Measurements from ENCODE around the gene KCND2.

KCND2 gene

DNA sequence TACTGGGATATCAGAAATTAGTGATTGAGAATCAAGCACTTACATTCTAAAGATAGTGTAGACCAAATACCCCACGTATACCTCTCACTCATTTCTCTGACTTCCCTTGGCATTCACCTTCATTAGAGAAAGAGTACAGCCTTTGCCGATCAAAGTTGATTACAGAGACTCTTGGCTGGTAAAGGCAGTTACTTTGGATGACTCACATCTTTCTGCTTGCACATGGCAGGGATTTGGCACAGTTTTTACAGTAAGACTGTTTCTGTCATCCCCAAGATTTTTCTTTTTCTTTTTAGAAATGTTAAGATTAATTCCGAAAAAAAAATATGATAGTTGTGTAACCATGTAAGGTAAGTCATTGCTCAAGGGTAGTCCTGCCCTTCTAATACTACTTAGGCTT, 442.0 kb downstream of the KCND2 start:
- no peak for DNase-seq

DNA sequence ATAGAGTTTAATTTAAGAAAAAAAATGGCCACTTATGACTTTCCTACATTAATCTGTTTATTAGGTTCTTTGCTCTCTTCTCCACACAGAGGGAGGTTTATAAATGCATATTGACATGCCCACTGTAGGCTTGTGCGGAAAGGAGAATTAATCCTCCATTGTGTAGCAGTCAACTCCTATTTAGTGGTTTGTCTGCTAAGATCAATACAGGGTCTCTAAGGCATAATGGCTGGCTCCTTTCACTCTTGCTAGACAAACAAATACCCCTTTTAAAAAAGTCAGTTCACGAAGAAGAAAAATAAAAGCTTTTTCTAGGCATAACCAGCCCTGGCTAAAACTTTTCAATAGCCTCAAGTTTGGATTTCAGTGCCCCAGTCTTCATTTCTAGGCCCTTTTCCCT, 443.3 kb downstream of the KCND2 start:
- DNase-seq, result no peak

DNA sequence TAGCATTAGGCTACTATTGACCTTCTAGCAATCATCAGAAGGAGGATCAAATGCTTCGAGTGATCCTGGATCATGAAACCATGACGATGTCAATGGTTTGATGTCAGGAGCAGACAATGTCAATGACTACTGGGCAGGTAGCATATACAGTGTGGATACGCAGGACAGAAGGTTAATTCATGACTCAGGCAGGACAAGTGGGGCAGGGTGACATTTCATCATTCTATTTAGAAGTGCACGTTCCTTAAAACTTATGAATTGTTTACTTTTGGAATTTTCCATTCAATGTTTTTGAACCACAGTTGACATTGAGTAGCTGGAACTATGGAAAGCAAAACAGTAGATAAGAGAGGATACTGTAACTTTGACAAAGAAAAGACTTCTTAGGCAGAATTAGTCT, 444.2 kb downstream of the KCND2 start:
- DNase-seq, result no peak

DNA sequence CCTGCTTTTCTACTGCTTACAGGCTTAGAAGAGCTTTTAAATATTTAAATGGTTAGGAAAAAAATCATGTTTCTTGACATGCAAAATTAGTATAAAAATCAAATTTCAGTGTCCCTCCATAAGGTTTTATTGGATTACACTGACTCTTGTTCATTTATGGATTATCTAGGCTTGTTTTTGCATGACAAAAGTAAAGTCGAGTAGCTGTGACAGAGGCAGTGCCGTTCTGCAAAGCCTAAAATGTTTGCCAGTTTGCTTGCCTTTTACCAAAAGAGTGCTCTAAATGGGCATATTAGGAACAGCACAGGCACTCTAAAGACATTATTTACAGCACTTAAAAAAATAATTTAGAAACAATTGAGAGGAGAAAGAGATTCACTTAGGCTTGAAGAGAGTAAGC, 445.4 kb downstream of the KCND2 start:
- no peak for DNase-seq

DNA sequence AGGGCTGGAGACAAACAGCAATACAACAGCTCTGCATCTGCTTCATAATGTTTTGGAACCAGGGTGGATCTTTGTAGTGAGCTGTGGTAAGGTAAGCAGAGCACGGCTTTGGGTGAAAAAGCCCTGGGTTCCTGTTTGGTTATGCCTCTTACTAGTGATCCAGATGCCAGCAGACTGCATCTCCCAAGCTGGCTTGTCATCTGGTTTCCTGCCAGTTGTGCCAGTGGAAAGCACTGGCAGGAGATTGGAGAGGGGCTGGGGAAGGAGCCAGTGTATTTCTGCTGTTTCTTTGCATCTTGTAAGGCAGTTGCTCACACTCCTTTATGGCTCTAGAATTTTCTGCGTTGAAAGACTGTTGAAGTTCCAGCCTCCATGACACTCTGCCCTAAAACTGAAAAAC, 447.3 kb downstream of the KCND2 start:
- DNase-seq, result no peak

DNA sequence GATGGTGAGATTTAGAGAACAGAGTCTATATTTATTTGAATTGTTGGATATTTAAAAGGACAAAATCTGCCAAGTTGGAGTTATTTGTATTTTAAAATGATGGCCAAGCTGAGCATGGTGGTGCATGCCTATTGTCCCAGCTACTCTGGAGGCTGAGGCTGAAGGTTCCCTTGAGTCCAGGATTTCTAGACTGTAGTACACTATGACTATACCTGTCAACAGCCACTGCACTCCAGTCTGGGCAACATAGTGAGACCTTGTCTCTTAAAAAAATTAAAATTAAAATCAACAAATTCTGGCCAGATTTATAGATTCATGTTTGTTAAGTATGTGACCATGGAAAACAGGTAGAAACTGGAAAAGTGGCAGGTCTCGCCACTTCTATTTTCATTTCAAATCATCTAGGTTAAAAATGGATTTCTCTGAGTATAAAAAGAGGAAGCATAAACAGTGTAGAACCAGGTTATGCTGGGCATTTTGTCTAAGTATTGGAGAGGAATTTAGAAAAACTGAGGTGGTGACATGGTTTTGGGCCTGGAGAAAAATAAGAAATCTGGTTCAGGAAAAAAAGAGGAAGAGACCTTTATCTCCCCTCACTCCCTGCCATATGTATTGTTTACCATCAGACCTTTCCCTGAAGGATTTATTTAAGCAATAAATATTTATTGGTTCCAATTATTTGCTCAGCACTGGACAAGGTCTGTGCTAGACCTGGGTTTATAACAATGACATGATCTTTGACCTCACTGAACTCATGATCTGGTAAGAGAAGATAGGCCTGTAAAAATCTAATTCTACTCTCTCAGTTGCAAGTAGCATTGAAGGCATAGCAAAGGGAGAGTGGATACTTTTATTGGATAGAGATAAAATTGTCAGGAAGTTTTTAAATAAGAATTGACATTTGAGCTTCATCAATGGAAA, 450.8 kb downstream of the KCND2 start:
- no peak for DNase-seq

DNA sequence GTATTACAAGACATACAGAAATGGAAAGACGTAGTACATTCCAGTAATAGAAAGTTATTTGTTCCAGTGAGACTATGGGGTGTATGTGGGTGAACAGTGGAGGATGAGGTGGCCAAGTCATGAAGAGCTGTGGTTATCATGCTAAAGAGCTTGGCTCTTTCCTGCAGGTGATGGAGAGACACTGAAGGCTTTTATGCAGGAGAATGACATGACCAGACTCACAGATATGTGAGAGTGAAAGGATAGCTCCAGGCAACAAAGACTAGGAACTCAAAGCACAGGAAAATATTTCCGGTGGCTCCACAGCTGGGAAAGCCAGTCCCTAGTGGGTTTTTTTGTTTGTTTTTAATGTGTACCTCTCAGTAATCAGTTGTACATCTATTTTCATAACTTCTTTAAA, 451.5 kb downstream of the KCND2 start:
- DNase-seq, result no peak

DNA sequence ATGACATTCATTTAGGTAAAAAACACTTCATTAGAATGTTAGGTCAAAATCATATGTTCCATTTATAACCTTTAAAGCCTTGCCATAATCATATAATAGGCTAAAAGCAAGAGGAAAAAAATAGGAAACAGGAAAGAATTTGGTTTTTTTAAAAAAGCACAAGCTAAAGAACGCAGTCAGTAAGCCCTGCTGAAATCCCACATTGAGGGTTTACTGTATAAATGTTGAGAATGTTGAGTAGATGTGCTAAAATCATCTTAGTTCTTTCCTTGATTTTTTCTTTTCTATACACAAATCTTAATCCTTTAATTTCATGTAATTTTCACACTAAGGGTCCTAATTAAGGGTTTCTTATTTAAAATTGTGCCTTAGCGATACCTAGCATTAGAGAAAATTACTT, 452.0 kb downstream of the KCND2 start:
- DNase-seq, result no peak

DNA sequence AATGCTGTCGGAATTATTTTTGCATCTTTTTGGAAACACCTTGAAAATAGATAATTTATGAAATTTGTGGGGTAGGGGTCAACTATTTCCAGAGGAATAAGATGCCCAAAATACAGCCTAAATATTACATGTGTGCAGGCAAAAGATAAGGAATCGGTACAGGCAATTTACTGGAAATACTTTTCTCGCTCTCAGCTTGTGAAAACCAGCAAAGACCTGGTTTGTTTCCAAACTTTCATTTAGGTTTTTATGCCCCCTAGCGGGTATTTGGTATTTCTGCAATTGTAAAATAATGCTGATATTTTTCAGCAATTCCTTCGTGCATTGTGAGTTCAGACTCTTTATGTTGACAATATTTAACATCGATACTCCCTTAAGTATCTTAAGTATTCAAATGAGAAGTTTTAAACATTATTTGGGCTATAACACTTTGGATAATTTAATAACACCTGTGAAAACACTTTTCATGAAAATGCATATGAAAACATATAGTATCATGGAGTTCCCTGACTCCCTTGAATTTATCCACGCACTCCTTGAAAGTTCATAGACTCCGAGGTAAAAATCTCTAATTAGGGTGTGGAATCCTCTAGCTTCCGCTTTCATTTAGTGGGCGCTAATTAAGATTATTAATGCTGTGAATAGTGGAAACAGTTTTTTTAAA, 452.5 kb downstream of the KCND2 start:
- no peak for DNase-seq

DNA sequence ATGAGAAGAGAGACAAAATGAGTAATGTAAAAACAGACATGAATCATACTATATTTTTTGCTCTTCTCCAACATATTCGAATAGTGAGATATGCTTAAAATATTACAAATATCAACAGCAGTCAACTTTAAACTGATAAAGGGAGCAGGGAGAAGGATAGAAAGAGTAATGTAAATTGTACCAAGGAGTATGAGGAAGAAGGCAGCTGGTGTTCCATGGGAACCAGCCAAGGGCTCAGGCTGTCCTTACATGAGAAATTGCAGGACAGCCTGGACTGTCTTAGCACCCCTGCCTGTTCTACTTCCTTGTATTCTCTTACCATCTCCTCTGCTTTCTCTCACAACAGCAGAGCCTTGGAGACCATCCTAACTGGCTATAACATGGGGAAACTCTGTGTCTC, 456.3 kb downstream of the KCND2 start:
- DNase-seq, result no peak

DNA sequence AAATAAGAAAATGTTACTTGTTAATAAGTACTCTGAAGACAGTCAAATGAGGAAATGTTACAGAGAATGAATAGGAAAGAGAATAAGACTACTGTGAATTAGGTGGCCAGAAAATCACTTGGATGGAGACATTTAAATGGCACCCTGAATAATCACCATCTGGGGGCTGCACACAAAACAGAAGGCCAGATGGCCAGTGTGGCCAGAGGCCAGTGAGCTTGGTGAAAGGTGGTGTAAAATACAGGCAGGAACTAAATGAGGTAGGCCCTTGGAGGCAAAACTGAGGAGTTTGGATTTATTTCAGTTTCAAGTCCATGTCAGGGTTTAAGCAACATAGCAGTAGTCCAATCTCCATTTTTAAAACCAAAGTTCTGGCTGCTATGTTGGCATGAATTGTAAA, 458.3 kb downstream of the KCND2 start:
- DNase-seq, result no peak

DNA sequence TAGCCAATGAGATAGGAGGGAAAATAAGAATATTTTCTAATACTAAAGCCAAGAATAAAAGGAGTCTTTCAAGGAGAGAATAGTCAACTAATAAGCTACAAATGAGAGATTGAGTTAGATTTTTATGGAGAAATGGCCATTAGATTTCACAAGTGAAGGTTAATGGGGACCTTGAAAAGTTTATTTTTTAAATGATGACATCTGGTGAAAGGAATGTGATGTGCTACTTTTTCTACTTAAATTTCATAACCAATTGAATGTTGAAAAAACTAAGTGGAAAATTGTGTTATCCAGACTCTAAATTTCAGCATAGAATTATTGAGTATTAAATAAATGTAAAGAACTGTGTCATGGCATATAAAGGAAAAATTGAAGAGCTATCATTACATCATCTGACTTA, 459.3 kb downstream of the KCND2 start:
- DNase-seq, result no peak

DNA sequence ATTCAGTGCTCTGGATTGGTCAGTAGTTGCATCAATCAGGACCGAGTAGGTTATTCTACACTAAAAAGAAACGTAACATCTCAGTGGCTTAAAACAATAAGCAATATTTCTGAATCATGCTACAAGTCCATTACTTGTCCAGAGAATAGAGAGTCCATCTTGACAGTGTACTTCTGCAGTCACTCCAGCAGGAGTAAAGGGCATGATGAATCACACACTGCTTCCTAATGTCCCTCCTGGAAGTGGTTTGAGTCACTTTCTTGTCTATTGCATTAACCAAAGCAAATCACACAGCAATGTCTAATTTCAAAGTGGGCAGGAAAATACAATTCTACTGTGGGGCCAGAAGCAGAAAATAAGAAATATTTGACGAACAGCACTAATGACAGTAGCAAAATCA, 460.2 kb downstream of the KCND2 start:
- no peak for DNase-seq

DNA sequence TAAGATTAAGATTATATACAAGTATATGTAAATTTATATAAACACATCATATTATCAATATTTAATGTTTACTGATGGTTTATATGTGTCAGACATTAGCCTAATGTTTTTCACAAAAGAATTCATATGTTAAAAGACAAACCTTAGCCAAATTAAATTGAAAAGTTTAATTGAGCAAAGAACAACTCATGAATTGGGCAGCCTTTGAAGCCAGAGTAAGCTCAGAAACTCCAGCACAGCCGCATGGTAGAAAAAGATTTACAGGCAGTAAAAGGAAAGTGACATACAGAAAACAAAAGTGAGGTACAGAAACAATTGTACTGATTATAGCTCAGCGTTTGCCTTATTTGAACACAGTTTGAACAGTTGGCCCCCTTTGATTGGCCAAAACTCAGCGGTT, 460.9 kb downstream of the KCND2 start:
- DNase-seq, result no peak

DNA sequence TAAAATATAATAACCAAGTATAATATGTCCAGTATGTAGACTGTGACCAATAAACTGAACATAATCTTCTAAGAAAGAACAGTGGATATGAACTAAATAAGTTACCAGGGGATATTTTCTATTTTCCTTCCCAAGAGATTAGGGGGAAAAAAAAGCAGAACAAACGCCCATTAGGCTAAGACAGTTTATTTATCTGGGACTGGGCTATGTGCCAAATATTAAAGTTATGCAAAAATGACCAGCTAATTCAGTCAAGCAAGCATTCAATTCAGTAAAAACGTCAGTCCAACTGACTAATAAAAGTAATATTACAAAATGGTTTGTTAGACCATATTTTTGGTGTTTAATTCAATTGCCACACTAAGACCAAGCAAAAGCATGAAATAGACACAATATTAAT, 462.8 kb downstream of the KCND2 start:
- no peak for DNase-seq

DNA sequence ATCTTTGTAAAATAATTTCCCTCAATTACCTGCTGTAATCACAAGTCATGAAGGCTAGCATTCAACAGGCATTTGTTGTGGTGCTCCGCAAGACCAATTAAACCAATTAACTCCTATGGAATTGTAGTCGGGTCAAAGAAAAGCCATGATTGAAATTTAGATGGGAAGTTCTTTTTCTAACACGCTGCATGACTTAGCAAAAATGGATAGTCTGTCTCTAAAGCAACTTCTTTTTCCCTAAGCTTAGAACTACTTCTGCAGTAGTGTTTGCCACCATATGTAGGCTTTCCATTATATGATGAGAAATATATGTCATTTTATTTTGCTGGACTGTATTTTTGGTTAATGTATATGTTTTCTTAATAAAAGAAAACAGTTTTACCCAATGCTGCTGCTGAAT, 465.8 kb downstream of the KCND2 start:
- DNase-seq, result no peak

DNA sequence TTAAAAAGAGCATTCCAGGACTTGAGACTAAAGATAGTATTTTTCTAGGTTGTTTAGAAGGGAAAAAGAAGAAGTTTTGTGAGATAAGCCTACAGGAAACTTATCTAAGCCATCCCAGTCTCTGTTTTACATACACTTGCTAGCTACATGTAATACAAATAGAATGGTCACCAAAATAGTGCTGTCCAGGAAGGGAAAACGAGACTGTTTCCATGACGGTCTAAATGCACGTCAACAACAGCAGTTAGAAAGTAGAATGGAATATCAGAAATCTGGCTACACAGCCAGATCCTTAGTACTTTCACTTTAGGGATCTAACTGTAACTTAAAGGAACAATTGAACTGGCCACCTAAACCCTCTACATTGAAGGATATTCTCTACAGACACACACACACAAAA, 467.4 kb downstream of the KCND2 start:
- DNase-seq, result no peak

DNA sequence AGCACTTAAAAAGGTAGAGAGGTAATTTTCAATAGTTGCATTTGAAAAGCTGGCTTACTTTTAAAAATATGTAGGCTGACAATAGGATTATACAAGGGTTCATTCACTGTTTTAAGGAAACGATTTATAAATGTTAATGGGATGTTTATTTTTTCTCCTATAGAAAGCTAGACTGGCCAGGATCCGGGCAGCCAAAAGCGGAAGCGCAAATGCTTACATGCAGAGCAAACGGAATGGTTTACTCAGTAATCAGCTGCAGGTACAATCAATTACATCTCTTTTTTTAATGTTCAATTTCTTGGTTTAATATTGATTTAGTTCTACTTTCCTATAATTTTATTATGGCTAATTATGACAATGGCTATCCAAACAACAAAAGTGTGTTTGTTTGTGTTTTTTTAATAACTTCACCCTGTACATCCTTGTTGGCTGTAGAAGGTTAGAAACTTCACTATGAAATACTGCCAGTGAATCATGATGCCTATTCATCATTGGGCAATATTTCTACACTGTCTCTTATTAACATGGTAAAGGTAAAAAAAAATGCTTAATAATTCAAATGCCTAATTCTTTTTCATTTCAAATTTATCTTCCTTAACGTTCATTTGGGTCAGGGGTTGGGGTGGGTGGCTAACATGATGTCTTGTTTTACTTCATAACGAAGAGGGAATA, 468.5 kb downstream of the KCND2 start:
- no peak for DNase-seq

DNA sequence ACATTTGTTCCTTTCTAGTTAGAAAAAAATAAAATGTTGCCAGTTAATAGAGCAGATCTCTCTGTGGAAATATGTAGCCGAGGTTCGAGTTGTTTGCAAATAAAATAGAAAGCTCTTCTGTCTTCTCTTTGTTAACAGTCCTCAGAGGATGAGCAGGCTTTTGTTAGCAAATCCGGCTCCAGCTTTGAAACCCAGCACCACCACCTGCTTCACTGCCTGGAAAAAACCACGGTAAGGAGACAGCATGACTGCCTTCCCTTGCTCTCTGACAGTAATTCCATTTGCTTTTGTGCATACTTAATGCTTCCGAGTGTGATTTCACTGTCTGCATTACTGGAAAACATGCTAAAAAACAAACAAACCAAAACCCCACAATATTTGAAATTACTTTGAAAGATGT, 469.4 kb downstream of the KCND2 start:
- DNase-seq, result no peak

DNA sequence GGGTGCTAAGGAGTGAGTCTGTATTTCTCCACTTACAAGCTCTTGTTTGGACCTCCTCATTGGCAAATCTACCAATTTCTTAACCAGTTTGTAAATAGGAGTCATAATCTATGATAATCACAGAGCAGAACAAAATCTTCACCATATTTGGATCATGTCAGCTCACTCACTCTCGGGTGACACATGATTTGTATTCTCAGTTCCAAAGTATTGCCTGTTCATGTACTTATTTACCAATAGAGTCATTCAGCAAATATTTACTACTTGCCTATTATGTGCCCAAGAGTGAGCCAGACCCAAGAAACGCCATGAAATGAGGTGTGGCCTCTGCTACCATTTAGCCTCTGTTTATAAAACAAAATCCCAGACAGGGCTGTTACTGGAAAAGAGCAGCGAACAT, 470.2 kb downstream of the KCND2 start:
- DNase-seq, result no peak

DNA sequence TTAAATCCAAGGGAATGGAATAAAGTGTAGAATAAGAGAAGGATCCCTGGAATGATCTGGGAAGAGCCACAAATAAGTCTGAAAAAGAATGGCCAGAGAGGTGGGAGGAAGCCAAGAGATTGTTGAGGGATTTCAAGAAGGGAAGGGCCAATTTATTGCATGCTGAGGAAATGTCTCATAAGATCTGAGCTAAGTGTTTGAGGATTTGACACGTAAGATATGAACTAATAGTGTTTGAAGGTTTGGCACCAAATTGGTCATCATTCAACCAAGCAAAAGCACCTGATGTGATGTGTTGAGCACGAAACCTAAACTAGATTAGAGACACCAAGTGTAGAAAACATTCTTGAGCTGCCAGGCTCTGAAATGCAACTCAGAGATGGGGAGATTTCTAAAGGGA, 487.1 kb downstream of the KCND2 start:
- no peak for DNase-seq

DNA sequence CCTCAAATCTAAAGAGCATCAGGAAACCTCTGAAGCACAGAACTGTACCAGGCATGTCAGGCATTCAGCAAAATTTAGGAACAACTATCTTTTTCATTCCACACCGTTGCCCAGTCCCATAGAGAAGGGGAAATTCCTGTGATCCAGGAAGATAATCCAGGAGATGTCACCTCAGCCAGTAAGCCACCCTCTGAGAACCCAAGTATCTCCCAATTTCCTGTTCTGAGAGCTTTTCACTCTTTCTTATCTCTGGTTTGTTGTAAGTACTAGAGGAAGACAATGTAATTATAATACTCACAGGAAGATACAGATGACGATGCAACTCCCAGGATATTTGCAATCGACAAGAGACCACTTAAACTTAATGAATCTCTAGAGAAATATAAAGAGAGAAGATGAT, 487.9 kb downstream of the KCND2 start:
- no peak for DNase-seq

DNA sequence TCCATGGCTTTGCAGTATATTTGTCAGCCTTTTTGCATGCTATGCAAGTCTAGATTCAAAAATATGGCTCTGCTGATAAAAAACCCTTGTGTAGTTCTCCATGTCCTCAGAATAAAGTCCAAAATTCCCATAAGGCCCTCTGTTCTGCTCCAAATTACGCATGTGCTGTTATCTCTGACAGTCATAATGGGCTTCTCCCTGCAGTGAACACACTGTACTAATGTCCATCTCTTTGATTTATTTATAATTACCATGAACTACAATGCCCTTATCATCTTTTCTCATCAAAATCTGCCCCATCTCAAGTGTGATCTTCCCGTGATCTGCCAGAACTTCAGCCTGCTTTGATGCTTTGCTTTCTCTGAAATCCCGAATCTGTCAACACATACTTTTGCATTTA, 497.2 kb downstream of the KCND2 start:
- DNase-seq, result no peak

DNA sequence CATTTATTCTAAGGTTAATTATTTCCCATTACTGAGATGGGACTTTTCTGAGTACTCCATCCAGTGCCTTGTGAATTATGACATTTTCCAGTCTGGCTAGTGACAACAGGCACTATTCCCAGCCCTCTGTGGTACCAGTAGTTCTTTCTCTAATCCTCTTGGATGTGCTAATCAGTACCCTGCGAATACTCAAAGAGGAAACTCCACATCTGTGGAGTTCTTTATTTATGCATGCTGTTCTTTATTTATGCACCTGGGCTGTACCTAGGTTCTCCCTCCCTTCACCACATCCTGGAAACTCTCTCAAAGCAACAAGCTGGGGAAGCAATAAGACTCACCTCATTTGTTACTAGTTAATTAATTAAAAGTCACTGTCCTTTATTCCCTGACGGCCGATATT, 501.5 kb downstream of the KCND2 start:
- no peak for DNase-seq

Data from activated effector memory CD4-positive, alpha-beta T cell treated with anti-CD3 and anti-CD28 coated beads, Interleukin-2, amount 50 U/mL, for 16 hours (primary cell).